KG1 (cell line): Measurements from ENCODE around the gene LRR1.
"Not testable (repeated sequence)": the region's sequence is repeated elsewhere in the genome, so short reads cannot be mapped to it uniquely, and the experiment has no call there.

Experiments used
- DNase-seq: peaks from one replicate; lab custom pipeline; 2025; lab: John Stamatoyannopoulos, UW

Gene LRR1

DNA sequence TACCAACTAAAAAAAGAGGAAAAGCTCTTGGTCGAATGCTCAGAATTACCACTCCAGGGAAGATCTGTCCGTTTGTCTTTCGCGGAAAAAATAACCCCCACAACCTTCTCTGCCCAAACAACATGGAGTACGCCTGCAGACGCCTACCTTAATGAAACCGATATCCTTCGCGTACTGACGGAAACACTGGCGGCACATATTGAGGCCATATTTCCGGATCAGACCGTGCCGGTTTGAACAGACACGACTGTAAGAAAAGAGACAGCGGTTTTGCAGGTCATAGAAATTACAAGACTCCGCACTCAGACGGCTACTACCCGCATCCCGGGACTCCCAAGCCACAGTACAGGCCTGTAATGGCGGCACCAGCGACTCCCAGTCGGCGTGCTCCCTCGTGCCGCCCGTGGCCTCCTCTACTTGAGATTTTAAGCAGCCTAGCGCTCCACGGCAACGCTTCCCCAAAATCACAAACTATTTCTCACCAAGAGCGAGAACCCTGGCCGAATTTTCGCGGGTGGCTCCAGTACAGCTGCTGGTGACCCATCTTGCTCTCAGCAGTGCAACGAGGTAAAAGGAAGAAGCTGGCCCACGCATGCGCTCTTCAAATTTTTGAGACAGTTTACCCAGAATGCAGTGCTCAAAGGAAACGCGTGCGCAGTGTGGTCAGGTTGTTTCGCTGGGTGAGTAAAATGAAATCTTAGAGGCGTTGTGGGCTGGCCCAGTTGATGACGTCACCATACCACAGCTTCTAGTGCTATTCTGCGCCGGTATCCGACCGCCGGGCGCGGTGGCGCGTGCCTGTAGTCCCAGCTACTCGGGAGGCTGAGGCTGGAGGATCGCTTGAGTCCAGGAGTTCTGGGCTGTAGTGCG, 12.7 kb upstream of the LRR1 start, which contains the start of gene RPS29:
Gene RPS29 (minus strand): TSS at position 578 of the 870 bp plus-strand sequence. CDS start 34 bp downstream, at position 544.
- DNase-seq, result peak; percentile 98

DNA sequence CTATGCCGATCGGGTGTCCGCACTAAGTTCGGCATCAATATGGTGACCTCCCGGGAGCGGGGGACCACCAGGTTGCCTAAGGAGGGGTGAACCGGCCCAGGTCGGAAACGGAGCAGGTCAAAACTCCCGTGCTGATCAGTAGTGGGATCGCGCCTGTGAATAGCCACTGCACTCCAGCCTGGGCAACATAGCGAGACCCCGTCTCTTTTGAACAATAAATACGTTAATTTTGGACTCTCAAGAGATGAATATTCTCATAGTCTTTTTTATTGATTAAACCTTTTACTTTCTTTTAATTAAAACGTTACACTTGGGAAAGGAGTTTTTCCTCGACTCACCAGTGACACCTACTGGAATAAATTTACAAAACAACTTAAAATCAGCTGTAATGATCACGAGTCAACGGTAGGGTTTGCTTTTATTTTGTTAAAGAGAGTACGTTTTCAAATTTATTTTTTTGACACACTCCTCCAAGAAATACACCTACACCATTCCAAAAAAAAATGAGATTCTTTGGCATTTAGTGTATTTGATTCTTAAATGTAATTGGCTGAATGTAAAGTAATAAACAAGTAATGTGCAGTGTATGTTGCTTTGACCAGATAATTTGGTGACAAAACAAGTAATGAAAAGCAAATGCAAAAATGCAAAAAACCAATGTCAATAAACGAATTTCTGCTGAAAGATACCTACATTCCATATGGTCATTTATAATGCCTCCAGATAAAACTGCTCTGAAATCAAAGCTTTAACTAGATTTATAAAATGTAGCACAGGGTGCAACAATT, 11.9 kb upstream of the LRR1 start:
- peak; percentile 70 for DNase-seq

DNA sequence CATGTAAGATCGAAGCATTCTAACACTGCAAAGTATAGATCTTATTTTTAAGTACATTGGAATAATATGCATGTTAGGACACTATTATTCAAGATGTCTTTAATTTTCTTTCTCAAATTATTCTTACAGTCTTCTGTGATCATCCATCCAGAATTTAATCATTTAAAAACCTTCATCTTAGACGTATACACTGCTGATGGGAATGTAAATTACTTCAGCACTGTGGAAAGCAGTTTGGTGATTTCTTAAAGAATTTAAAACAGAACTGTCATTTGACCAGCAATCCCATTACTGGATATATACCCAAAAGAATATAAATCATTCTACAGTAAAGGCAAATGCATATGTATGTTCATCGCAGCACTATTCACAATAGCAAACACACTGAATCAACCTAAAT, 9.4 kb upstream of the LRR1 start:
- no peak for DNase-seq

DNA sequence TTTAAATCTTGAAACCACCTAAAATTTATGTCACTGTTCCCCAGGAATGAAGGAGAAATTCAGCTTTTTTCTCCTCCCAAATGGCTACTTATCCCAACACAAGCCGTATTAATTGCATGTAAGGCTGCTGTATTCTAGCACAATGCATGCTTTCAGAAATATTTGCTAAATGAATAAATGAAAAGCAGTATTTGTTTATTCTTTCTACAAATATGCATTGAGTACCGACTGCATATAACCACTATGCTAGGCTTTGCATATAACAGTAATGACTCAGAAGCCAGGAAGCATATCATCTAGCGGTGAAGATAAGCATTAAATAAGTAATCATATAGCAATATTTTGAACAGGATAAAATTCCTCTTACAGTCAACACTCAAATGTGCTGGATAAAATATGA, 5.7 kb upstream of the LRR1 start:
- no peak for DNase-seq

DNA sequence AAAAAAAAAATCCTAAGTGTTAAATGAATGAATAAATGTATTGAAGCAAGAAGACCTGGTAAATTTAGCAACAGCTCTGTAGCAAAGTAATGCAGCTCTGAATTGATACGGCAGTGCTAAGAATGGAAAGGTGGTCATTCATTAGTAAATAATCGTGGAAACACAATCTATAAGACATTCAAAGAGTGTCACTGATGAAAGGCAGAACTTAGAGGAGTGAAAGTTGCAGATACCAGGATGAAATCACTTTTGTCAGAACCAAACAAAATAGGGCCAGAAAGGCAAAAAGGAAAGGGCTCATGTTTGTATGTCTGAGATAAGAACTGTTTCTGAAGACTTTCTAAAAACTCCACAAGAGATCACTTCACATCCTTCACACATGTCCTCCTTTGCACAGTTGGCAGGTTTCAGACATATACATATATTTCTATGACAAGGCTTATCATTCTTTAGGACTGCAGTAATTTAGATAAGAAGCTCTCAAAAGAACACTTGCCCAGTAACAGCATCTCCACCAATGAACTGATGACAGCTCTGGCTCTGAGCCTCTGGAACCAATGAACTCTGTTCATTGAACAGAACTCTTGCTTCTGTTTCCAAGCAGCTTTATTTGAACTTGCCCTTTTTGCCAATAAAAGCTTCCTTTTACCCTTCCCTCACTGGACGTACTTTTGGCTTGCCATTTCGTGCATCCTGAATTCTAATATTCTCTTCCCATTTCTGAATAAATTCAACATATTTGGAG, 4.2 kb upstream of the LRR1 start:
- no peak for DNase-seq

DNA sequence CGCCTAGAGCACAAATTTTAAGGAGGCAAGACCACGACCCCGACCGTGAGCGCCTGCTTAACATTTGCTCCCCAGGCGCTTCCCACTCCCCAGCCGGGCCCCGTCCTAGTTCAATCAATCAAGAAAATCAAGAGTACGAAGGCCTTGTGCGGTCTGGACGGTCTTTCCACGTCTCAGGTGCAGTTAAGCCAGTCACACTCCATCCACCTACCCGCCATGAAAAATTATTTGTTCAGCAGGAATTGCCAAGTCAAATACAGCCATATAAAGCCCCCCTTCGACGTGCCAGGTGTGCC, 603 bp upstream of the LRR1 start:
- DNase-seq, result peak; percentile 13

DNA sequence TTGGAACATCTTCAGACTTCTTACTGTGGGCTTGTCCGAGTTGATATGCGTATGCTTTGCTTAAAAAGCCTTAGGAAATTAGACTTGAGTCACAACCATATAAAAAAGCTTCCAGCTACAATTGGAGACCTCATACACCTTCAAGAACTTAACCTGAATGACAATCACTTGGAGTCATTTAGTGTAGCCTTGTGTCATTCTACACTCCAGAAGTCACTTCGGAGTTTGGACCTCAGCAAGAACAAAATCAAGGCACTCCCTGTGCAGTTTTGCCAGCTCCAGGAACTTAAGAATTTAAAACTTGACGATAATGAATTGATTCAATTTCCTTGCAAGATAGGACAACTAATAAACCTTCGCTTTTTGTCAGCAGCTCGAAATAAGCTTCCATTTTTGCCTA, 8.8 kb downstream of the LRR1 start:
- no peak for DNase-seq

DNA sequence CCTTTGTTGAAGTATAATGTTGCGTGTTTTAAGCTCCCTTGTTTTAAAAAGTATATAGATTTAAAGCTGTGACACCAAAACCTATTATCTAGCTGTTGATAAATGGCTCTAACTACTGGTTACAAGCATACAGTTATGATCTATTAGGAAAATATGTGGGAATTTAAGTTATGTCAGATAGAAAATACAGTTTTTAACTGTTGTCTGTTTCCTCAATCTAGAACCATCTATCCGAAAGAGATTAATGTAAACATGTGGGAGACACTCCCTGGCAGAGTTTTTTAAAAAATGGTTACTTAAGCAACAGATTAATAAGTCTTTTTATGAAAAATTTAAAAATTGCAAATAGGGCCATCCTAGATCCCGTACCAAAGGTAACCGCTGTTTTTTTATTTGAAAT, 13.5 kb downstream of the LRR1 start:
- no peak for DNase-seq

DNA sequence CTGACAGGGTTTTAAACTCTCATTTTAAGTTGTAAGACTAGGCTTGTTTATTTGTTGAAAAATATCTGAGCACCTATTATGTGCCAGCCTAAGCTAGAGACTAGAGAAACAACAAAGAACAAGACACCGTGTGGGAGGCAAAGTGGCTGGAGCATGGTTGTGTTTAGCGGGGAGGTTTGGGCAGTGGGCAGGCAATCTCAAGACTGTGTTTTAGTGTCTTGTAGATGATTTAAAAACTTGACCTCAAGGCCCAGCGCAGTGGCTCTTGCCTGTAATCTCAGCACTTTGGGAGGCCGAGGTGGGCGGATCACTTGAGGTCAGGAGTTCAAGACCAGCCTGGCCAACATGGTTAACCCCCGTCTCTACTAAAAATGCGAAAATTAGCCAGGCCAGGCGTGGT, 13.9 kb downstream of the LRR1 start:
- DNase-seq, result no peak

DNA sequence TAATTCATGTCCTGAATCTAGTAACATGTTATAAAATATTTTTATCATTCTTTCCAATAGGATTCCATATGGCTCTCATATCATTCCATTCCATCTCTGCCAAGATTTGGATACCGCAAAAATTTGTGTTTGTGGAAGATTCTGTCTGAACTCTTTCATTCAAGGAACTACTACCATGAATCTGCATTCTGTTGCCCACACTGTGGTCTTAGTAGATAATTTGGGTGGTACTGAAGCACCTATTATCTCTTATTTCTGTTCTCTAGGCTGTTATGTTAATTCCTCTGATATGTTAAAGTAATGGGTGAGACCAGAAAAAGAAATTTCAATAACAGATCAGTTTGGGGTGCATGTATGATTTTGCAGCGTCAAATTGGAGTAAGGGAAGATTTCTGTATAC, 15.5 kb downstream of the LRR1 start:
- DNase-seq, result no peak

DNA sequence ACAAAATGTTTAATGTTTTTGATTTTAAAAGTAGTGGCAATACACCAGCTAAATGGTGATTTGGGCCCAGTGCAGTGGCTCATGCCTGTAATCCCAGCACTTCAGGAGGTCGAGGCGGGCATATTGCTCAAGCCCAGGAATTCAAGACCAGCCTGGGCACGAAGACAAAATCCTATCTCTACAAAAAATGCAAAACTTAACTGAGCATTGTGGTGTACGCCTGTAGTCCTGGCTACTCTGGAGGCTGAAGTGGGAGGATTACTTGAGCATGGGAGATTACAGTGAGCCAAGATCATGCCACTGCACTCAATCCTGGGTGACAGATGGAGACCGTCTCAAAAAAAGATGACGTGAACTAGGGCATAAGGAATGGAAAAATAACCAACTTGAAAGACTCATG, 17.0 kb downstream of the LRR1 start:
- DNase-seq, result no peak

DNA sequence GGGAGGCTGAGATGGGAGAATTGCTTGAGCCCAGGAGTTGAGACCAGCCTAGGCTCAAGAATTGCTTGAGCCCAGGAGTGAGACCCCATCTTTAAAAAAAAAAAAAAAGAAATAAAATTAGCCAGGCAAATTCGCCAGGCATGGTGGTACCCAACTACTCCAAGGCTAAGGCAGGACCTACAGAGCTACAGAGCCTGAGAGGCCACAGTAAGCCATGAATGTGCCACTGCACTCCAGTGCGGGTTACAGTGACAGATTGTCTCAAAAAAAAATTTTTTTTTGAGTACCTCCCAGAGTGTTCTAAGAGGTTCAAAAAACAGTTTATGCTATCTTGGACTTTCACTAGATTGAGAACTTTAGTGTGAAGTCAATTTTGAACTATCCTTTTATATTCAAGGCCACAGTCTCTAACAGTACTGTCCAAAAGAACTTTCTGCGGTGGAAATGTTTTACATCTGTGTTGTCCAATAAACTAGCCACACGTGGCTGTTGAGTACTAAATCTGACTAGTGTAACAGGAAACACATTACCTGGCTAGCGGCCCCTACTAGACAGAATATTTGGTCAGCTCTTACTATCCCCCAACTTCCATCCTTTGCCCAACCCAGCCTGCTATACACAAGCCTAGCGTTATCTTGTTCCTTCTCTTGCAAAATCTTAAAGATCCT, 19.2 kb downstream of the LRR1 start:
- DNase-seq, result no peak

DNA sequence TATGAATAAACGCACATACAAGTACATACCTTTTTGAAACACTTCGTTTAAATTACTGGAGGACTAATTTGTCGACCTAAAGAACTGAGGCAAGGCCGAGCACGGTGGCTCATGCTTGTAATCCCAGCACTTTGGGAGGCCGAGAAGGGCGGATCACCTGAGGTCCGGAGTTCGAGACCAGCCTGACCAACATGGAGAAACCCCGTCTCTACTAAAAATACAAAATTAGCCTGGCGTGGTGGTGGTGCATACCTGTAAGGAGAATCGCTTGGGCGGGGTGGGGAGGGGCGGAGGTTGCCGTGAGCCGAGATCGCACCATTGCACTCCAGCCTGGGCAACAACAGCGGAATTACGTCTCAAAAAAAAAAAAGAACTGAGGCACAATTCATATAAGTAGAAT, 20.5 kb downstream of the LRR1 start:
- DNase-seq, result not testable (repeated sequence)

DNA sequence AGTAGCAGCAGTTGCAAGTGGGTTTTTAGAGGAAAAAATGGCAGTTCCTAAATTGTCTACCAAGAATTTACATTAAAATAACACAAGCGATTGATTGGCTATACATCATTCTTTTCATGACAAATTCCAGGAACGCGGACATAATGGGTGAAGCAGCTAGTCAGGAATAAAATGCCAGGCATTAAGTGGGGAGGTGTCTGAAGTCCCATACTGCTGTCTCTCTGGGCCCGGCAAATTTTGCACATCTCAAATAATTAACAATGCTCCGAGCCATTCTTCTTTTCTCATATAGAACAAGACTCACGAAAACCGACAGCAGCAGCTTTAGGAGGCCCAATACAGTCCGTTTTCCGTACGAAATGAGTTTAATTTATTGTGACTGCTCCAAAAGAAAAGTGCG, 21.0 kb downstream of the LRR1 start:
- DNase-seq, result no peak

DNA sequence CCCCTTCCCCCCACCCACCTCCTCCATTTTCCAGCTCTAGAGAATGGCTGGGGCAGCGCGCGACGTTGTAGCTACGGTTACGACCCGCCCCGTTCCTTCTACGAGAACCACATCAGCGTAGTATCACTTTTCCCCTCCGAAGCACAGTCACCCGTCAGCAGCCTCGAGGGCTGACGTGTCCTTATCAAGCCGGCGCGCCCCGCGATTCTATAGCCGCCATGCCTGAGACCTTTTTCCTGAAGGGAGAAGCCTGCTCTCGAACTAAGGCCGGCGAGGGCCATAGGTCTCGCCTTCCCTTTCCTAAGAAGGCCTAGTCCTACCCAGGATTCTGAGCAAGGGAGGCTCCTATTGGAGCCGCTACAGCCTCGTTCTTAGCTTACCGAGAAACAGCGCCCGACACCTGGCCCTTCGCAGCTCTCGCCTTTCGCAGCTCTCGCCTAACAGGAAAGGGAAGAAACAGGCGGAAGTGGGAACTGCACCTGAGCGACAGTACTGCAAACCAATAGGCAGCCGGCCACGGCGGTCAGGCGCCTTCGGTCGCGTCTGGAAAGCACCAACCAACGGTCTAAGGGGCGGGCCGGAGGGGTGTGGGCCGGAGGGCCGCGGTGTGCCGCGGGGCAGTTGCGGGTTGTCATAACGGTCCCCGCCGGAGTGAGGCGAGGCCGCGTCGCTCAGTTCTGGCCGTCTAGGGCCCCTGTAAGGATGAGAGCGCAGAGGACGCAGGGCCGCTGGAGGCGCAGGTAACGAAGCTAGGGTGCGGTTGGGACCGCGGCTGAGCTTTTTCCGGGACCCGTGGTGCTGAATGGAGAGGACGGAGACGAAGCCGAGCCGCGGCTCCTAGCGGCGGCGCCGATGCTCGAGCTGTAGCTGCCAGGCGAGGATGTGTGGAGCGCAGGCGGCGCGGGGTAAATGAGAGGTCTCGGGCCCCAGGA, 21.7 kb downstream of the LRR1 start, which contains the start of the genes MGAT2 and RPL36AL:
Gene MGAT2 (plus strand): TSS at position 618 of the 932 bp plus-strand sequence. CDS start 470 bp downstream, outside the sequence.
Gene RPL36AL (minus strand): TSS at position 445 of the 932 bp plus-strand sequence. CDS start 1,522 bp downstream, outside the sequence.
- DNase-seq, result peak; percentile 91

DNA sequence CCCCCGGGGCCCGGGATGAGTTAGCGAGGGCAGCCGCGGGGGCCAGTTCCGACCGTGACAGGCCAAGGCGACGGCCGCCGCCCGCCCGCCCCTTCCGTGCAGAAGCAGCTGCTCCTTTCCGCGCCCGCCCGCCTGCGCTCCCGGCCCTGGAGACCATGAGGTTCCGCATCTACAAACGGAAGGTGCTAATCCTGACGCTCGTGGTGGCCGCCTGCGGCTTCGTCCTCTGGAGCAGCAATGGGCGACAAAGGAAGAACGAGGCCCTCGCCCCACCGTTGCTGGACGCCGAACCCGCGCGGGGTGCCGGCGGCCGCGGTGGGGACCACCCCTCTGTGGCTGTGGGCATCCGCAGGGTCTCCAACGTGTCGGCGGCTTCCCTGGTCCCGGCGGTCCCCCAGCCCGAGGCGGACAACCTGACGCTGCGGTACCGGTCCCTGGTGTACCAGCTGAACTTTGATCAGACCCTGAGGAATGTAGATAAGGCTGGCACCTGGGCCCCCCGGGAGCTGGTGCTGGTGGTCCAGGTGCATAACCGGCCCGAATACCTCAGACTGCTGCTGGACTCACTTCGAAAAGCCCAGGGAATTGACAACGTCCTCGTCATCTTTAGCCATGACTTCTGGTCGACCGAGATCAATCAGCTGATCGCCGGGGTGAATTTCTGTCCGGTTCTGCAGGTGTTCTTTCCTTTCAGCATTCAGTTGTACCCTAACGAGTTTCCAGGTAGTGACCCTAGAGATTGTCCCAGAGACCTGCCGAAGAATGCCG, 22.6 kb downstream of the LRR1 start:
- DNase-seq, result peak; percentile 45

DNA sequence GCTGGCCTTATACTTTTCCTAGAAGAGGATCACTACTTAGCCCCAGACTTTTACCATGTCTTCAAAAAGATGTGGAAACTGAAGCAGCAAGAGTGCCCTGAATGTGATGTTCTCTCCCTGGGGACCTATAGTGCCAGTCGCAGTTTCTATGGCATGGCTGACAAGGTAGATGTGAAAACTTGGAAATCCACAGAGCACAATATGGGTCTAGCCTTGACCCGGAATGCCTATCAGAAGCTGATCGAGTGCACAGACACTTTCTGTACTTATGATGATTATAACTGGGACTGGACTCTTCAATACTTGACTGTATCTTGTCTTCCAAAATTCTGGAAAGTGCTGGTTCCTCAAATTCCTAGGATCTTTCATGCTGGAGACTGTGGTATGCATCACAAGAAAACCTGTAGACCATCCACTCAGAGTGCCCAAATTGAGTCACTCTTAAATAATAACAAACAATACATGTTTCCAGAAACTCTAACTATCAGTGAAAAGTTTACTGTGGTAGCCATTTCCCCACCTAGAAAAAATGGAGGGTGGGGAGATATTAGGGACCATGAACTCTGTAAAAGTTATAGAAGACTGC, 23.4 kb downstream of the LRR1 start:
- no peak for DNase-seq

DNA sequence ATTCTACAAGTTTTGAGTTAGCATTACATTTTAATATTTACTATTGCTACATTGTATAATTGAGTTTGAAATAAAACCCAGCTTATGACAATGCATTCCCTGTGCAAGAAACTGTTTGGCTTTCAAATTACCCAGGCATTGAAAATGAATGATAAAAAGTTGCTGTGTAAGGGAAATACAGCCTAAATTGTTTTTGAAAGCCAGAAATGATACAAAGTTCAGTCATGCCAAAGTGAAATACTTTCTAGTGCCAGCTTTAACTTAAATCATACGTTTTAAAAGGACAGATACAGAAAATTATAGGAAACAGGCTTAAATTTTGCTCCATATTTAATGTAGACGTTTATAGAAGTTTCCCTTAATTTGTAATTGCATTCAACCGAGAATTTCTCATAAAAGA, 24.6 kb downstream of the LRR1 start:
- DNase-seq, result no peak
